Transverse colon (tissue), 4 donors: ENCODE measurements around the gene HOXB2. TPM values are rescaled to one million over a fixed set of nuclear protein-coding genes. Genes with fewer than 3 reads are reported as not detected.
A peak's percentile ranks its signal among the peaks of the same experiment; 100 is the strongest.

Experiments used
- DNase-seq: peaks from one replicate; pipeline ENCODE4 v3.0.0-alpha.2; 2019
- H3K27ac ChIP-seq, 4 donors: fragments of 200-600 bp; sonication (generic); 2 replicates each; pipeline ENCODE4 v1.5.1; 2016 to 2018; ENCODE audit warnings: inconsistent platforms in 4 of 4
- H3K27me3 ChIP-seq: fragments of 200-600 bp; sonication (generic); 2 replicates; pipeline ENCODE4 v1.5.1; 2017; ENCODE audit warnings: inconsistent platforms
- H3K36me3 ChIP-seq, 4 donors: fragments of 200-600 bp; sonication (generic); 2 replicates each; pipeline ENCODE4 v1.5.1; 2017 to 2019; ENCODE audit warnings: inconsistent platforms in 4 of 4
- H3K4me1 ChIP-seq, 4 donors: fragments of 200-600 bp; sonication (generic); 2 replicates each; pipeline ENCODE4 v1.5.1; 2017 to 2020; ENCODE audit warnings: inconsistent platforms in 4 of 4
- H3K4me3 ChIP-seq, 4 donors: fragments of 200-600 bp; sonication (generic); 1 replicate in 1 of 4; 2 replicates in 3 of 4; pipeline versions ENCODE4 v1.5.1 to v1.6.1; 2017 to 2019; ENCODE audit warnings: inconsistent platforms in 4 of 4
- H3K9me3 ChIP-seq, 2 donors: fragments of 200-600 bp; sonication (generic); 2 replicates each; pipeline ENCODE4 v1.5.1; 2017 to 2019; ENCODE audit warnings: inconsistent platforms in 2 of 2
- CTCF ChIP-seq, 5 experiments: fragments of 200-600 bp in 3 of 5; fragments of 450-650 bp in 2 of 5; sonication (generic) in 3 of 5; IDR thresholded peaks; 1 replicate in 2 of 5; 2 replicates in 3 of 5; pipeline ENCODE4 v1.5.1; 2016 to 2017; ENCODE audit warnings: antibody characterized with exemption in 5 of 5, inconsistent platforms in 3 of 5, mild to moderate bottlenecking in 2 of 5, moderate library complexity in 1 of 5
- EP300 ChIP-seq: sonication (generic); formaldehyde crosslinking; IDR thresholded peaks from one replicate; pipeline ENCODE4 v1.6.1; 2017; ENCODE audit warnings: antibody characterized with exemption, low read depth
- POLR2A ChIP-seq: fragments of 450-650 bp; IDR thresholded peaks from one replicate; pipeline ENCODE4 v1.6.1; 2016; ENCODE audit warnings: antibody characterized with exemption, mild to moderate bottlenecking, moderate library complexity
- POLR2AphosphoS5 ChIP-seq, 3 donors: sonication (generic); formaldehyde crosslinking; IDR thresholded peaks; one replicate each; pipeline ENCODE4 v1.6.1; 2016; ENCODE audit warnings: antibody characterized with exemption in 3 of 3
- WGBS, 2 donors: methylation state at CpG; one replicate each; pipeline ENCODE4 v1.1.5; 2018; ENCODE audit warnings: low coverage in 1 of 2; 5-methylcytosine and 5-hydroxymethylcytosine counted together
- in situ Hi-C, 4 donors: fragments of 200-750 bp; cut with MboI; loops; one replicate each; pipeline versions ENCODE4 v1.15.0 to v1.15.1; 2017; ENCODE audit warnings: low sequenced_read_pairs in 3 of 4, low pct_ligation_motif_present in 1 of 4, low pct_unique_long_range_greater_than_20kb in 1 of 4
- intact Hi-C: fragments of 100-400 bp; cut with DNase I; formaldehyde crosslinking; loops from one replicate; pipeline ENCODE4 v1.15.1; 2023; ENCODE audit warnings: low total_unique reads
- total RNA-seq, 4 donors: library from RNA; depleted of rRNA; stranded (reverse); fragments of >200 nt; gene quantifications; one replicate each; pipeline ENCODE4 v1.1.0, GENCODE V29; 2016

Gene HOXB2
- total RNA-seq, 4 donors from 2014 or later, result 13.5 to 93.9 (median 13.8) TPM; not detected in 1

- no peaks in the 10 kb centered on the region for H3K9me3 ChIP-seq
- no peak overlapping the region for H3K27ac ChIP-seq
- H3K27me3 ChIP-seq, result peaks cover 19% of the 10 kb centered on the region
- H3K36me3 ChIP-seq, result no peaks in the 10 kb centered on the region
- intact Hi-C loops (no loop called here), in situ Hi-C loops (no loop called here)
- H3K4me3 ChIP-seq, result no peak overlapping the region
- TF ChIP-seq POLR2AphosphoS5 (IDR thresholded peaks at IDR 0.05), result no peak
- TF ChIP-seq CTCF (IDR thresholded peaks at IDR 0.05), result no peak
- TF ChIP-seq POLR2A, result no peak
- no peak for TF ChIP-seq EP300
- H3K4me1 ChIP-seq, result peaks cover 0 to 12% (median 5%) of the 10 kb centered on the region in 4 donors
- no peak for DNase-seq
- 17 to 38% methylated on average over 3 of the region's 3 CpGs for WGBS, 2 donors
Observed at GRCh38 chr17:48517478-48517877, 27.4 kb downstream of the HOXB2 start.

GRCh38 chr17:48515925-48516900, 28.7 kb downstream of the HOXB2 start:
- no peak for DNase-seq
- H3K27me3 ChIP-seq, result peaks cover 19% of the 10 kb centered on the region
- H3K36me3 ChIP-seq, result no peaks in the 10 kb centered on the region
- WGBS, 2 donors, result 41 to 51% methylated on average over 3 of the region's 3 CpGs
- intact Hi-C loops (no loop called here), in situ Hi-C loops (no loop called here)
- no peaks in the 10 kb centered on the region for H3K9me3 ChIP-seq
- H3K4me1 ChIP-seq, result peaks cover 0 to 5% (median 2%) of the 10 kb centered on the region in 4 donors
- no peak overlapping the region for H3K4me3 ChIP-seq
- no peak overlapping the region for H3K27ac ChIP-seq
- no peak for TF ChIP-seq CTCF (IDR thresholded peaks at IDR 0.05)
- TF ChIP-seq EP300, result no peak
- no peak for TF ChIP-seq POLR2AphosphoS5 (IDR thresholded peaks at IDR 0.05)
- no peak for TF ChIP-seq POLR2A

- no peaks in the 10 kb centered on the region for H3K36me3 ChIP-seq
- no peak for DNase-seq
- H3K4me3 ChIP-seq, result no peak overlapping the region
- peaks cover 0 to 5% (median 2%) of the 10 kb centered on the region in 4 donors for H3K4me1 ChIP-seq
- WGBS, 2 donors, result 83% methylated on average over 2 of the region's 2 CpGs; no CpG with 5 or more reads in 1 of the 2 donors
- H3K27ac ChIP-seq, result no peak overlapping the region
- in situ Hi-C loops, result no loop called here
- no peaks in the 10 kb centered on the region for H3K9me3 ChIP-seq
- no peak for TF ChIP-seq EP300
- TF ChIP-seq POLR2AphosphoS5 (IDR thresholded peaks at IDR 0.05), result no peak
- no peak for TF ChIP-seq POLR2A
- TF ChIP-seq CTCF (IDR thresholded peaks at IDR 0.05), result no peak
- peaks cover 19% of the 10 kb centered on the region for H3K27me3 ChIP-seq
- intact Hi-C loops, result no loop called here
Observed at GRCh38 chr17:48514477-48514876, 30.4 kb downstream of the HOXB2 start.

- DNase-seq, result no peak
- H3K9me3 ChIP-seq, result no peaks in the 10 kb centered on the region
- H3K4me1 ChIP-seq, result peaks cover 0 to 5% (median 2%) of the 10 kb centered on the region in 4 donors
- peaks cover 19% of the 10 kb centered on the region for H3K27me3 ChIP-seq
- H3K27ac ChIP-seq, result peak overlapping the region in 2 of 4 donors; percentile 17 to 22
- no peaks in the 10 kb centered on the region for H3K36me3 ChIP-seq
- in situ Hi-C loops (no loop called here), intact Hi-C loops (no loop called here)
- TF ChIP-seq EP300, result no peak
- TF ChIP-seq POLR2A, result no peak
- no peak for TF ChIP-seq CTCF (IDR thresholded peaks at IDR 0.05)
- no peak for TF ChIP-seq POLR2AphosphoS5 (IDR thresholded peaks at IDR 0.05)
- no peak overlapping the region for H3K4me3 ChIP-seq
- 67 to 72% methylated on average over 3 to 6 of the region's 6 CpGs for WGBS, 2 donors
Observed at GRCh38 chr17:48513666-48514455, 31.0 kb downstream of the HOXB2 start.
